ENCODE data around the gene KRTAP5-6. TPM values are rescaled to one million over a fixed set of nuclear protein-coding genes. Genes with fewer than 3 reads are reported as not detected.

KRTAP5-6 gene
- polyA plus RNA-seq, 2 of the 4 experiments (the other 2 are of a cell fraction), result not detected

DNA sequence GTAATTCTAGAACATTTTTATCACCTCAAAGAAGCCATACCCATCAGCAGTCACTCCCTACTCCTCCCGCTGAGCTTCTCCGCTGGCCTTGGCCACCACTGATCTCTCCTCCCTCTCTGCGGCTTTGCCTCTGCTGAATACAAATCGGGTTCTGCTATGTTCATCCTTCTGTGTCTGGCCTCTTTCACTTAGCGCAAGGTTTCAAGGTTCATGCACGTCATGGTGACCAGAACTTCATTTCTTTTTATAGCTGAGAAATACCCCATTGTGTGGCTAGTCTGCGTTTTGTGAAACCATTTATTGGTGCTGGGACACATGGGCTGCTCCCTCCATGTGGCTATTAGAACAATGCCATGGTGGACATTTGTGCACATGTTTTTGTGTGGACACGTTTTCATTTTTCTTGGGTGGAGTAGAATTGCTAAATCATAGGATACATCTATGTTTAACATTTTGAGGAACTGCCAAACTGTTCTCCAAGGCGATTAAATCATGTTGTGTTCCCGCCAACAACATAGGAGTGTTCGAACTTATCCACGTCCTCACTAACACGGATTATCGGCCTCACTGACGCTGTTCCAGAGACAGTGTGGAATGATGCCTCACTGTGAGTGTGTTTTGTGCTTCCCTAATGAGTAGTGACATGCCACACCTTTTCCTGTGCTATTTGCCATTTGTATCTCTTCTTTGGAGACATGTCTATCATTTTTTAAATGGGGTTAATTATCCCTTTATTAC, 24.2 kb upstream of the KRTAP5-6 start (continued):
- TF ChIP-seq REST (IDR thresholded peaks at IDR 0.05) (no peak), TP53 (CRISPR knock-in tag; IDR thresholded peaks at IDR 0.05) (no peak), KDM5A (IDR thresholded peaks at IDR 0.05) (no peak), CEBPB (IDR thresholded peaks at IDR 0.05) (no peak)

DNA sequence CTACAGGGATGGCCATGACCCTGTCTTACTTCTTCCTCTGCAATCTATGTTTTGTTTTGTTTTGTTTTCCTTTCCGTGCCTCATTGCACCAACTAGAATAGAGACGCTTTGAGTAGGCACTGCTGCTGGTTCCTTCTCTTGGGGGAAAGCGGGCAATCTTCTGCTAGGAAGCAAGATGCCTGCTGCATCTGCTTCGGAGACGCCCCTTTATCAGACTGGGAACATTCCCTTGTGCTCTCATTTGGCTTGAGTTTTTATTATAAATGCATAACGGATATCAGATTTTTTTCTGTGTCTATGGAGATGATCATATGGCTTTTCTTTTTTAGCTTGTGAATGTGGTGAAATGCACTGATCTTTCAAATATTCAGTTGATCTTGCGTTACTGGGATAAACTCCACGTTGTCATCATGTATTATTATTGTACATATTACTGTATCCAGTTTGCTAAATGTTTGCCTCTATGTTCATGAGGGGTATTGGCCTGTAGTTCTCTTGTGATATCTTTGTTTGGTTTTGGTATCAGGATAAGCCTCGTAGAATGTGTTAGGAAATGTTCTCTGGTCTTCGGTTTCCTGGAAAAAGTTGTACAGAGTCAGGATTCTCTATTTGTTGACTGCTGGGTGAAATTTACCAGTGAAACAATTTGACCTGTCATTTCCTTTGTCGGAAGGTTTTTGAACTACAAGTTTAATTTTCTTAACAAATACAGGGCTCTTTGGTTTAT, 23.4 kb upstream of the KRTAP5-6 start:
- FAIRE-seq, result no peak
- no peak overlapping the region for H3K4me2 ChIP-seq
- TF ChIP-seq HDAC2 (IDR thresholded peaks at IDR 0.05) (no peak), PHF8 (IDR thresholded peaks at IDR 0.05; ENCODE audit: borderline replicate concordance, low read depth) (no peak), EHMT2 (IDR thresholded peaks at IDR 0.05; ENCODE audit: low read depth) (no peak), GATA3 (IDR thresholded peaks at IDR 0.05; ENCODE audit: borderline replicate concordance) (no peak), ZFP36 (IDR thresholded peaks at IDR 0.05; ENCODE audit: borderline replicate concordance, partially characterized antibody) (no peak), ZNF302 (CRISPR knock-in tag; IDR thresholded peaks at IDR 0.05) (no peak), CBX8 (IDR thresholded peaks at IDR 0.05) (no peak), EHF (CRISPR knock-in tag; IDR thresholded peaks at IDR 0.05) (no peak), RFX5 (IDR thresholded peaks at IDR 0.05) (no peak), TP53 (CRISPR knock-in tag; IDR thresholded peaks at IDR 0.05) (no peak), MYC (IDR thresholded peaks at IDR 0.05; ENCODE audit: borderline replicate concordance, low read length) (no peak), REST (IDR thresholded peaks at IDR 0.05) (no peak), HOXA7 (CRISPR knock-in tag; IDR thresholded peaks at IDR 0.05) (no peak), HES2 (IDR thresholded peaks at IDR 0.05) (no peak), SMC3 (IDR thresholded peaks at IDR 0.05) (no peak)
- TF ChIP-seq, protein P1, sequence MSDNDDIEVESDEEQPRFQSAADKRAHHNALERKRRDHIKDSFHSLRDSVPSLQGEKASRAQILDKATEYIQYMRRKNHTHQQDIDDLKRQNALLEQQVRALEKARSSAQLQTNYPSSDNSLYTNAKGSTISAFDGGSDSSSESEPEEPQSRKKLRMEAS (IDR thresholded peaks at IDR 0.05), result no peak
- TF ChIP-seq, protein P2, sequence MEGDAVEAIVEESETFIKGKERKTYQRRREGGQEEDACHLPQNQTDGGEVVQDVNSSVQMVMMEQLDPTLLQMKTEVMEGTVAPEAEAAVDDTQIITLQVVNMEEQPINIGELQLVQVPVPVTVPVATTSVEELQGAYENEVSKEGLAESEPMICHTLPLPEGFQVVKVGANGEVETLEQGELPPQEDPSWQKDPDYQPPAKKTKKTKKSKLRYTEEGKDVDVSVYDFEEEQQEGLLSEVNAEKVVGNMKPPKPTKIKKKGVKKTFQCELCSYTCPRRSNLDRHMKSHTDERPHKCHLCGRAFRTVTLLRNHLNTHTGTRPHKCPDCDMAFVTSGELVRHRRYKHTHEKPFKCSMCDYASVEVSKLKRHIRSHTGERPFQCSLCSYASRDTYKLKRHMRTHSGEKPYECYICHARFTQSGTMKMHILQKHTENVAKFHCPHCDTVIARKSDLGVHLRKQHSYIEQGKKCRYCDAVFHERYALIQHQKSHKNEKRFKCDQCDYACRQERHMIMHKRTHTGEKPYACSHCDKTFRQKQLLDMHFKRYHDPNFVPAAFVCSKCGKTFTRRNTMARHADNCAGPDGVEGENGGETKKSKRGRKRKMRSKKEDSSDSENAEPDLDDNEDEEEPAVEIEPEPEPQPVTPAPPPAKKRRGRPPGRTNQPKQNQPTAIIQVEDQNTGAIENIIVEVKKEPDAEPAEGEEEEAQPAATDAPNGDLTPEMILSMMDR (IDR thresholded peaks at IDR 0.05), result no peak
- TF ChIP-seq, protein P3, sequence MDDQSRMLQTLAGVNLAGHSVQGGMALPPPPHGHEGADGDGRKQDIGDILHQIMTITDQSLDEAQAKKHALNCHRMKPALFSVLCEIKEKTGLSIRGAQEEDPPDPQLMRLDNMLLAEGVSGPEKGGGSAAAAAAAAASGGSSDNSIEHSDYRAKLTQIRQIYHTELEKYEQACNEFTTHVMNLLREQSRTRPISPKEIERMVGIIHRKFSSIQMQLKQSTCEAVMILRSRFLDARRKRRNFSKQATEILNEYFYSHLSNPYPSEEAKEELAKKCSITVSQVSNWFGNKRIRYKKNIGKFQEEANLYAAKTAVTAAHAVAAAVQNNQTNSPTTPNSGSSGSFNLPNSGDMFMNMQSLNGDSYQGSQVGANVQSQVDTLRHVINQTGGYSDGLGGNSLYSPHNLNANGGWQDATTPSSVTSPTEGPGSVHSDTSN (IDR thresholded peaks at IDR 0.05), result no peak
- TF ChIP-seq, protein P4, sequence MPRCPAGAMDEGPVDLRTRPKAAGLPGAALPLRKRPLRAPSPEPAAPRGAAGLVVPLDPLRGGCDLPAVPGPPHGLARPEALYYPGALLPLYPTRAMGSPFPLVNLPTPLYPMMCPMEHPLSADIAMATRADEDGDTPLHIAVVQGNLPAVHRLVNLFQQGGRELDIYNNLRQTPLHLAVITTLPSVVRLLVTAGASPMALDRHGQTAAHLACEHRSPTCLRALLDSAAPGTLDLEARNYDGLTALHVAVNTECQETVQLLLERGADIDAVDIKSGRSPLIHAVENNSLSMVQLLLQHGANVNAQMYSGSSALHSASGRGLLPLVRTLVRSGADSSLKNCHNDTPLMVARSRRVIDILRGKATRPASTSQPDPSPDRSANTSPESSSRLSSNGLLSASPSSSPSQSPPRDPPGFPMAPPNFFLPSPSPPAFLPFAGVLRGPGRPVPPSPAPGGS (IDR thresholded peaks at IDR 0.05), result no peak
- no peaks in the 10 kb centered on the region for H3K4me1 ChIP-seq
- ChIA-PET POLR2A (no interaction called here), CTCF (interaction anchor here (1.2 to 7.7 kb wide), 4 partner anchors 20 to 159 kb away, joined by 3 to 34 read pairs (median 4); no protein-coding TSS in a partner anchor)
- H3K4me3 ChIP-seq, result no peak overlapping the region
- no peak for DNase-seq (ENCODE audit: low read depth in 1 of 2, low spot score in 1 of 2)
- H3K9me3 ChIP-seq, result no peaks in the 10 kb centered on the region
- ATAC-seq, result no peak
- no peak overlapping the region for H3K27ac ChIP-seq
- WGBS (ENCODE audit: missing lambda C conversion rate), result 33% methylated on average over 11 of the region's 11 CpGs

Data from A549 (cell line).